HEK293T (cell line): ENCODE results near the gene AK5.

Experiments used
- BHLHE40 ChIP-seq: fragments of 450-650 bp; IDR thresholded peaks from 2 replicates; pipeline ENCODE4 v1.6.1; 2016; ENCODE audit warnings: mild to moderate bottlenecking, moderate library complexity, borderline replicate concordance
- SP1 ChIP-seq: fragments of 450-650 bp; IDR thresholded peaks from 2 replicates; pipeline ENCODE4 v1.6.1; 2017
- SUZ12 ChIP-seq: fragments of 450-650 bp; IDR thresholded peaks from 2 replicates; pipeline ENCODE4 v1.6.1; 2016; ENCODE audit warnings: mild to moderate bottlenecking

DNA sequence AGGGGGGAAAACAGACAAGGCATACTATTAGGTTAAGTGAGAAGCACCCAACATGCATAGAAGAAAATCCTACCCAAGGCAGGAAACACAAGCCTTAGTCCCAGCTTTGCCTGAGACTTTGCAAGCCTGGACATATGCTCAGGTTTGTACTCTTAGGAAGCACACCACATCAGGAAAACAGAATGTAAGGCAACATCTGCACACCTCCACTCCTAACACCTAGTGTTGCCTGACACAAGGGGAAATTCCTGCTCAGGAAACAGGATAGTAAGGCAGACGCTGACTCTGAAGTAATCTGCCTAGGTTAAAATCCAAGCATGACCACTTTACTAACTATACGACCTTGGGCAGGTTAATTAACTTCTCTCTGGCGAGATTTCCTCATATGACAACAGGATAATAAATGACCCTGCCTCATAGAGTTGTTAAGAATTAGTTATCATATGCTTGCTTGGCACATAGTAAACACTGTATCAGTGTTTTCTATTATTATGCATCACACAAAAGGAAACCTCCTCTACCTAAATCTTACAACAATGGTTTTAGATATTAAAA lies 280.9 kb downstream of the AK5 start:
- TF ChIP-seq SUZ12 (no peak), BHLHE40 (no peak), SP1 (no peak)
